GF-D8 (cell line): ENCODE results near the gene SMIM34.
"Not testable (repeated sequence)": the region's sequence is repeated elsewhere in the genome, so short reads cannot be mapped to it uniquely, and the experiment has no call there.

Experiments
- DNase-seq: peaks from one replicate; lab custom pipeline; 2025; lab: John Stamatoyannopoulos, UW

Gene SMIM34, protein sequence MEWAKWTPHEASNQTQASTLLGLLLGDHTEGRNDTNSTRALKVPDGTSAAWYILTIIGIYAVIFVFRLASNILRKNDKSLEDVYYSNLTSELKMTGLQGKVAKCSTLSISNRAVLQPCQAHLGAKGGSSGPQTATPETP

GRCh38 chr21:34423805-34424204, at the start of gene SMIM34:
SMIM34 (minus strand) TSS chr21:34423951; CDS start chr21:34423839, 112 bp downstream.
- DNase-seq = not testable (repeated sequence)

- DNase-seq = not testable (repeated sequence)
Observed at GRCh38 chr21:34467333-34467732, 43.6 kb upstream of the SMIM34 start.

- not testable (repeated sequence) for DNase-seq
Observed at GRCh38 chr21:34459426-34459825, 35.7 kb upstream of the SMIM34 start.

- DNase-seq = not testable (repeated sequence)
Observed at GRCh38 chr21:34458266-34458665, 34.5 kb upstream of the SMIM34 start.

DNA sequence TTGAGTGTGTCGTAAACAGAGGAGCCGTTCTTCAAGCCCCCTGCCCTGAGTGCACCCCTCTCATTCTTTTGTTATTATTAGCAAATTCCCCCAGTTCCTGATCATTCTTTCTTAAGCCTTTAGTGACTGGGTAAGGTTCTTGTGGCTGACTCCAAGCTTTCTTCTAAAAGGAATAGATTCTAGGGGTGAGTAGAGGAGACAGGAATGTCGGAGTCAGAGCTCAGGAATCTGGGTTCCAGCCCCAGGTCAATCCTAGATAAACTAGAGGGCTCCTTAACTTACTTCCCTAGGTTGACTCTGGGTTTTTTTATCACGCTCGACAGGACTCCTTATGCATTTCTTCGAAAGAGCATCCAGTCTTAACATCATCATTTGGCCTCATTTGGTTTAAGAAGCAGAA, 32.4 kb upstream of the SMIM34 start:
- not testable (repeated sequence) for DNase-seq

GRCh38 chr21:34455628-34456027, 31.9 kb upstream of the SMIM34 start:
- not testable (repeated sequence) for DNase-seq

GRCh38 chr21:34447018-34447417, 23.3 kb upstream of the SMIM34 start:
- DNase-seq = not testable (repeated sequence)

DNA sequence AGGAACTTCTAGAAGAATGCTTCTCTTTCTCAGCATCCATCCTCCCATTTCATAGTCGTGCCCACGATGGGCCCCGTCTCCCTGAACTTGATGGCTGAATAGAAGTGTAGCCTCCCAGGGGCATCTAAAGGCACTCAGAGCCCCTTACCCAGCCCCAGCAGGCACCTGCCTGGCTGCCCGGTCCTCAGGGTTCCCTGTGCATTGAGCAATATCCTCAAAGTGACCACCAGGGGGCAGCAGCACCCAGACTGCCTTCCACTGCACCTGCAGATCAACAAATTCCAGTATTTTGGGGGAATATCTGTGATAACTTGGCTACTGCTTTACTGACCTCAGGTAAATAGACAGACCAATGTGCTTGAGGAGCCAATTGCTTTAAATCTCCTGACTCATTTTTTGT, 19.7 kb upstream of the SMIM34 start:
- DNase-seq = not testable (repeated sequence)

DNA sequence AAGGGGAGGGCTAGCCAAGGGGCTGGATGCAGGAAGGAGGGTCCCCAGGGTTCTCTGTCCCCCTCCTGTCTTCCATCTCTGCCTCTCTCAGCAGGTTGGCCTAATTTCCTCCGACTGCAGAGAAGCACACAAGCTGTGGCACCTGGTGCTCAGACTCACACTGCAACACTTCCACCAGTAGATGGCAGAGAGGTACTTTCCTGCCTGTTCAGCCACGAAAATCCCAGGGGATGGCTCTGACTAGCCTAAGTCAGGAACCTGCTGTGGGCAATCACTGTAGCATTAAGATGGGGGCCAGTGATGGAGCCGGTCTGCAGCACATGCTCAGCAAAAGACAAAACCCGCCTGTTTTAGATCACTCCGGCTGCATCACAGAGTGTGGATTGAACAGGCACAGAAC, 6.0 kb upstream of the SMIM34 start:
- not testable (repeated sequence) for DNase-seq

- DNase-seq = not testable (repeated sequence)
Observed at GRCh38 chr21:34428441-34428840, 4.7 kb upstream of the SMIM34 start.

- DNase-seq = not testable (repeated sequence)
Observed at GRCh38 chr21:34427339-34427738, 3.6 kb upstream of the SMIM34 start.

- DNase-seq = not testable (repeated sequence)
Observed at GRCh38 chr21:34417448-34418077, 6.2 kb downstream of the SMIM34 start.

DNA sequence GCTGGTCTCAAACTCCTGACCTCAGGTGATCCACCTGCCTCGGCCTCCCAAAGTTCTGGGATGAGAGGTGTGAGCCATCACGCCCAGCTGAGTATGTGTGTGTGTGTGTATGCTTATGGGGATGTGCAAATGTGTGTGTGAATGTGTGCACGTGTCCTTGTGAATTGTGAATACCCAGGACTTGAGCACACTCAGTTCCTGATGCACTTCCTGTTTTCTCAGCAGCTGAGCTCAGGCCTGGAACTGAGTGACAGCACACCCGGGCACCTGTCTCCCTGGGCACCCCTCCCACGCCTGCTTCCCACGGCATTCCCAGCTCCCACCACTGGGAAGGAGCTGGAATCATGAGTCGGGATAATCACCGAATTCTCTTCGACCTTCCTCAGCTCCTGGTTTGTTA, 16.5 kb downstream of the SMIM34 start:
- DNase-seq = not testable (repeated sequence)

- not testable (repeated sequence) for DNase-seq
Observed at GRCh38 chr21:34406676-34407075, 17.1 kb downstream of the SMIM34 start.

DNA sequence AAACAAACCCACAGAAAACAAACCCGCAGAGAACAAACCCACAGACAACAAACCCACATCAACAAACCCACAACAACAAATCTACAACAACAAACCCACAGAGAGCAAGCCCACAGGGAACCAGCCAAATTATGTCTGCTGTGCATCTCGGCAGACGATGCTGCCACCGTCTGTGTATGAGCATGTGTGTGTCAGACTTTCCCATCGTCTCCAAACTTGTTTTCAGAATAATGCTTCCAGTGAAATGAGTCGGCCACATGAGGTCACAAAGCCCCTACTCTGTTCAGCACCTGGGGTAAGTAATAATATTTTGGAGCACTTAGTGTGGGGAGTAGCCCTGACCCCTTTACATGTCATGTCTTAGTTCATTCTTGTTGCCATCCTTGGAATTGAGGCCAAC, 17.6 kb downstream of the SMIM34 start:
- DNase-seq = not testable (repeated sequence)

DNA sequence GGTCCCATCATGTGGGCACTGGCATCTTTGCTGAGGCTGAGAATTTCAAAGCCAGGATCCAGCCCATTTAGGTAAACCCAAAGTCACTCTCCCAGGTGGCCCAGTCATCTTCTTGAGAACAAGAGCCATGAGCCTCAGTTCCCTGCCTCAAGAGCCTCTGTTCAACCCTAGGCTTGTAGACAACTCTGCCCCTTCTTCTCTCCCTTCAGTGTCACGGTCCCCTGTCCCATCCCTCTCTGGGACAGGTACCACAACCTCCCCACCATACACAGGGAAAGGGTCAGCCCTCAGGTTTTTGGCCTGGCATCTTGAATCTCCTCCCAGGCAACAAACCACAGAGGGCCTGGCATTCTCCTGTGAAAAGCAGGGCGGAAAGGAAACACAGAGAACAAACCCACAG, 18.1 kb downstream of the SMIM34 start:
- not testable (repeated sequence) for DNase-seq

- DNase-seq = not testable (repeated sequence)
Observed at GRCh38 chr21:34404742-34405141, 19.0 kb downstream of the SMIM34 start.

- DNase-seq = not testable (repeated sequence)
Observed at GRCh38 chr21:34400522-34400921, 23.2 kb downstream of the SMIM34 start.

GRCh38 chr21:34383724-34384415, 39.9 kb downstream of the SMIM34 start:
- not testable (repeated sequence) for DNase-seq

DNA sequence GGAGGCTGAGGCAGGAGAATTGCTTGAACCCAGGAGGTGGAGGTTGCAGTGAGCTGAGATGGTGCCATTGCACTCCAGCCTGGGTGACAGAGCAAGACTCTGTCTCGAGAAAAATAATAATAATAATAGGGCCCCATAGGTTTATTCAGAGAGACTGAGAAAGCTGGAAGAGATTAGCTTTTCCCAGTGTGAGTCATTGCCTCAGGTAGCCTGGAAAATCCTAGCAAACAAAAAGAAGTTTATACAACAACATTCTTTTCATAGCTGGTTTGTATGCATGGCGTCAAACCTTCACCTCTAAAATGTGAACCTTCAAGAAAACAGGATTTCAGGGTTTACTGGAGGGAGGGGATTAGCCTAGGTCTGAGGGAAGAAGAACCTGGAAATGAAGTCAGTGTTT, 40.6 kb downstream of the SMIM34 start:
- not testable (repeated sequence) for DNase-seq

- DNase-seq = not testable (repeated sequence)
Observed at GRCh38 chr21:34375619-34375972, 48.2 kb downstream of the SMIM34 start.

DNA sequence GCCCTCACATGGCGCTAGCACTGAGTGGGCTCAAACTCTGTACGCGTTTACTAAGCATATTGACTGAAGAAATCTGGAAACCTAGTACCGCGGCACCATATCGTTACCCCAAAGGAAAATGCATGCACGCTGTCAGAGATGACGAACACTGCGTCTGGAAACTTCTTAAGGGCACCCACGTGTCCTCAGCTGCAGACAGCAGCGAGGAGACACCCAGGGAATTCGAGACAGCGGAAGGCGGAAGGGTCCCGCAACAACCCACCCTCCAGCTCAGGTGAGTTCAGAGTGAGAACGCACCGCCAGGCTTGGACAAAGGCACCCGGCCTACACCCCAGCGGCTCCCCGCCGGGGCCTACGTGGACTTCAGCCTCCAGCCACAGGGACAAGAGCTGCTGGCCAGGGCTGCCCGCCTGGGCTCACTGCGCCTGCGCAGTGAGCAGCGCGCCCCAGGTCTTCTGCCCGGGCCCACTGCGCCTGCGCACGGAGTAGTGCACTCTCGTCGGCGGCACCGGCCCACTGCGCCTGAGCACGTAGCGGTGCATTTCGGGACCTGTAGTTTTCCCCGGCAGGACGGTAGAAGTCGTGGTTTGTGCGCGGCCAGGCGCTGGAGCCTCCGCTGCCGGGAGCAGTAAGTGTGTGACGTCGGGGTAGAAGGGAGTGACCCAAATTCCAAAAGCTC, 48.7 kb downstream of the SMIM34 start, which contains the start of gene SMIM11:
TSS of gene SMIM11 (plus strand) at position 568 of the 679 bp plus-strand sequence. CDS start 3,998 bp downstream, outside the sequence.
- DNase-seq = not testable (repeated sequence)
